ENCODE results near the gene FNDC3A. TPM values are rescaled to one million over a fixed set of nuclear protein-coding genes. Genes with fewer than 3 reads are reported as not detected.

FNDC3A gene
- total RNA-seq, 4 donors from 2014 or later = 31.3 to 129 (median 69.9) TPM

GRCh38 chr13:48985756-48986155 is 10.0 kb downstream of the FNDC3A start:
- no peaks in the 10 kb centered on the region for H3K36me3 ChIP-seq
- no peaks in the 10 kb centered on the region for H3K9me3 ChIP-seq
- no peaks in the 10 kb centered on the region for H3K4me1 ChIP-seq
- intact Hi-C loops (cut with DNase I; ENCODE audit: low total_unique reads) = no loop called here
- no peak overlapping the region for H3K4me3 ChIP-seq
- TF ChIP-seq CTCF (IDR thresholded peaks at IDR 0.05) (no peak), POLR2A (IDR thresholded peaks at IDR 0.05) (no peak)
- no peak overlapping the region for H3K27ac ChIP-seq
- H3K27me3 ChIP-seq = no peaks in the 10 kb centered on the region
- DNase-seq = no peak

- H3K27me3 ChIP-seq = no peaks in the 10 kb centered on the region
- no peak for DNase-seq
- no peaks in the 10 kb centered on the region for H3K9me3 ChIP-seq
- H3K4me3 ChIP-seq = no peak overlapping the region
- no peak for TF ChIP-seq CTCF (IDR thresholded peaks at IDR 0.05)
- TF ChIP-seq POLR2A (IDR thresholded peaks at IDR 0.05) = no peak
- no peaks in the 10 kb centered on the region for H3K4me1 ChIP-seq
- no peaks in the 10 kb centered on the region for H3K36me3 ChIP-seq
- no peak overlapping the region for H3K27ac ChIP-seq
- intact Hi-C loops (cut with DNase I; ENCODE audit: low total_unique reads) = no loop called here
Observed at GRCh38 chr13:48990900-48991299, 15.2 kb downstream of the FNDC3A start.

GRCh38 chr13:48993150-48993549 is 17.4 kb downstream of the FNDC3A start:
- H3K4me1 ChIP-seq = no peaks in the 10 kb centered on the region
- intact Hi-C loops (cut with DNase I; ENCODE audit: low total_unique reads) = no loop called here
- no peaks in the 10 kb centered on the region for H3K36me3 ChIP-seq
- H3K27me3 ChIP-seq = no peaks in the 10 kb centered on the region
- H3K4me3 ChIP-seq = no peak overlapping the region
- DNase-seq = no peak
- TF ChIP-seq POLR2A (IDR thresholded peaks at IDR 0.05) (no peak), CTCF (IDR thresholded peaks at IDR 0.05) (no peak)
- no peak overlapping the region for H3K27ac ChIP-seq
- no peaks in the 10 kb centered on the region for H3K9me3 ChIP-seq

- no peak for DNase-seq
- Histone ChIP-seq H3K9me3 (no peaks in the 10 kb centered on the region), H3K4me1 (no peaks in the 10 kb centered on the region), H3K36me3 (no peaks in the 10 kb centered on the region), H3K27ac (no peak overlapping the region), H3K27me3 (no peaks in the 10 kb centered on the region), H3K4me3 (no peak overlapping the region)
- TF ChIP-seq POLR2A (IDR thresholded peaks at IDR 0.05) (no peak), CTCF (IDR thresholded peaks at IDR 0.05) (no peak)
- intact Hi-C loops (cut with DNase I; ENCODE audit: low total_unique reads) = no loop called here
Observed at GRCh38 chr13:48994706-48995105, 19.0 kb downstream of the FNDC3A start.

- no peaks in the 10 kb centered on the region for H3K4me1 ChIP-seq
- TF ChIP-seq POLR2A (IDR thresholded peaks at IDR 0.05) = no peak
- no peak for TF ChIP-seq CTCF (IDR thresholded peaks at IDR 0.05)
- no peak overlapping the region for H3K4me3 ChIP-seq
- DNase-seq = no peak
- H3K9me3 ChIP-seq = no peaks in the 10 kb centered on the region
- intact Hi-C loops (cut with DNase I; ENCODE audit: low total_unique reads) = no loop called here
- H3K36me3 ChIP-seq = no peaks in the 10 kb centered on the region
- H3K27me3 ChIP-seq = no peaks in the 10 kb centered on the region
- H3K27ac ChIP-seq = no peak overlapping the region
Observed at GRCh38 chr13:48998641-48999292, 23.1 kb downstream of the FNDC3A start.
